NK-92 (cell line): Measurements from ENCODE around the gene RER1.

Experiments used
- DNase-seq: peaks from one replicate; lab custom pipeline; 2025; ENCODE audit not compliant: unreplicated experiment; lab: John Stamatoyannopoulos, UW

The RER1 gene

DNA sequence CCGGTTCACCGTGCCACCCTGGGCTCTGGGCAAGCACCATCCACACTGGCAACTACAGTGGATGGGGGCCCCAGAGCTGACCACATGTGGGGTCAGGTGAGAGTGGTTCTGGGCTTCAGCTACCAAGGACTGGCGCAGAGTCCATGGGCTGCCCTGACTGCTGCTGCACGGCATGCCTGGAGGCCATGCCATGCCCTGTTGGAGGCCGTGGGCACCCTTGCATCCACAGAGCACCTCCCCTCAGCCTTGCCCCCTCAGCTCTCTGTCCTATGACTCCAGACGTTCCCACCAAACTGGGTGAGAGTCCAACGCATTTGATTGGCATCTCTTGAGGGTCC is 15.7 kb upstream of the RER1 start:
- no peak for DNase-seq

DNA sequence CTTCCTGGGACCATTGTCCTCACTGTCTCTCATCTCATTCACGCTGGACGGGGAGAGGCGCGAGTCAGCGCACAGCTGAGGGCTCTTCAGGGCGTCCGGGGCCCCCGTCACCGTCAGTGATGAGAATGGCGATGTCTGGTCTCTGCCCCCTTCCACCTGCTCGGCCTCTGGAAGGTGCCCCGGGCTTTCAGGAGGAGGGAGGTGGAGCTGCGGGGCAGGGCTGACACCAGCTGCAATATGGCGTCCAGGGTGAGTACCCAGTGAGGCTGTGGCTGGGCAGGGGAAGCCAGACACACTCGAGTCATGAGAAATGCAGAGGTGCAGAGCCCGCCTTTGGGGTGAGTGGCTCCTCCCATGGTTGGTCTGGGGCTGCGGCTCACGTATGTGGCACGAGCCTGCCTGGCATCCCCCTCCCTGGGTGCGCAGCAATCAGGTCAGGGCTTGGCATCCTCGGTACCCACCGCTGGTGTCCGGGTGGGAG is 15.3 kb upstream of the RER1 start:
- DNase-seq = no peak

DNA sequence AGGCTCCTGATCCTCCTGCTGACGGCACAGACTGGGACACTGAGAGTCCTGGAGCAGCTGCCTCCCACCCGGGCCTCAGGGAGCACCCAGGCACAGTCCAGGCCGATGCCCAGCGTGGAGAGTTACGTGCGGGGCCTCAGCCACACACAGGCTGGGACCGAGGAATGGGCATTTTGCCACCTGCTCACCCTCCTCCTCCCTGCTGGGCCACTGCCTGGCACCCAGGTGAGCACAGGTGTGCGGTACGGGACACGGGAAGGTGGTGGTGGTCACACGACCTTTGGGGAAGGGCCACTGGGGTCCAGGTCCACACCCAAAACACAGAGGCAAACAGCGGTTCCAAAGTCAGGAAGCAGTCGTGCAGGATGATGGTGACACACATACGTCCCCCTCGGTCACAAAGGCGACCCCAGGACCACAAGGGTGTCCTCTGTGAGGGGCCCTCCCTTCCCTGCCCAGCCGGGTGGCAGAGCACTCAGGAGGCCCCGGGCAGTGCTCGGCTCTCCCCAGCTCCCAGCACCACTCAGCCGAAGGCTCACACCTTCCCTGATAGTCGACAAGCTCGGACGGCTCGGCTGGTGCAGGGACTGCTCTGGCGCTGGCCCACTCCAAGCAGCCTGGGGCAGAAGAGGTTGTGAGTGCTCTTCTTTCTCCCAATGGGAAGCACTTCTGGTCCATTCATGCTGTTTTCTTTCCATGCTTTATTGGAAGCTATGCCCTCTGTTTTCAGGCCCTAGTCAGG is 14.5 kb upstream of the RER1 start:
- no peak for DNase-seq

DNA sequence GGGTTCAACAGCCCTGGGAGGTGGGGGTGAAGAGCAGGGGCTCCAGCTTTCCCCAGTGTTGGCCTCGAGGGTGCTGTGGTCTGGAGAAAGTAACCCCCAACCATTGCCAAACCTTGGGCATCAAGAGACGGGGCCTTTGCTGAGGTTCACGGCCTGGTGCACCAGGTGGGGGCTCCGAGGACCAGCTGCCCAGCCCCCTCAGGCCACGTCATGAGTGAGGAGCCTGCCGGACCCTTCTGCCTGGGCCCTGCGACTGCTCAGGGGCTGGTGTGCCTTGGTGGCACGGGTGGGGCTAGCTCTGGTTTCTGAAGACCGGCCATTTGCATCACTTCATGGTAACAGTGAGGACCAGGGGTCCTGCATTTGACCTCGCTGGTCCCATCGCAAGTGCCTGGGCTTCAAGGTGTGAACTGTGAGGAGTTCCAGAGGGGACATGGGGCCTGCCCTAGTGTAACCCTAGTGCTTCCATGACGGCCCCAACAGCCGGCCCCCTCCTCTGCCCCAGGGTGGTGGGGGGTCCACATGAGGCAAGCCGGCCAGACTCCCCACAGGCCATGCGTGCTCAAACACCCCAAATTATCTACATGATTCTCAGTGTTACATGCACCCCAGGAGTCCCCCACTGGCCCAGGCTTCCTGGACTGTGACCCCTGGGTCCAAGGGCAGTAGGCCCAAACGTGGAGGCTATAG is 13.7 kb upstream of the RER1 start:
- no peak for DNase-seq

DNA sequence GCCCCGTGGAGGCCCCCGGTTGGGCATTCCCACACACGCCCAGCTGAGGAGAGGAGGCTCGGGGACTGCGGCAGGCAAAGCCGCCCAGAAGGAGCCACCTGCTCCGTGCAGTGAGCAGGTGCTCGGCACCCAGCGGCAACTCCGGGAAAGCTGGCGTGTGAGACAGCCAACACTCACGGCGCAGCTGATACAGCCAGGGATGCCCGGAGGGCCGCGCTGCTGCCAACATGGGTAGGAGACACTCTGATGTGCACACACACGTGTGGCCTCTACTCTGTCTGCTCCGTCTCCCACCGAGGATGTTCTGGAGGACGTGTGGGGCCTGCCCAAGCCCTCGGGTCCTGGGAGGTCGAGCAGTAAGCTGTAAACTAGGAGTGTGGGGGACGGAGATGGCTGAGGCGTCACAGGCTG is 13.2 kb upstream of the RER1 start:
- no peak for DNase-seq

DNA sequence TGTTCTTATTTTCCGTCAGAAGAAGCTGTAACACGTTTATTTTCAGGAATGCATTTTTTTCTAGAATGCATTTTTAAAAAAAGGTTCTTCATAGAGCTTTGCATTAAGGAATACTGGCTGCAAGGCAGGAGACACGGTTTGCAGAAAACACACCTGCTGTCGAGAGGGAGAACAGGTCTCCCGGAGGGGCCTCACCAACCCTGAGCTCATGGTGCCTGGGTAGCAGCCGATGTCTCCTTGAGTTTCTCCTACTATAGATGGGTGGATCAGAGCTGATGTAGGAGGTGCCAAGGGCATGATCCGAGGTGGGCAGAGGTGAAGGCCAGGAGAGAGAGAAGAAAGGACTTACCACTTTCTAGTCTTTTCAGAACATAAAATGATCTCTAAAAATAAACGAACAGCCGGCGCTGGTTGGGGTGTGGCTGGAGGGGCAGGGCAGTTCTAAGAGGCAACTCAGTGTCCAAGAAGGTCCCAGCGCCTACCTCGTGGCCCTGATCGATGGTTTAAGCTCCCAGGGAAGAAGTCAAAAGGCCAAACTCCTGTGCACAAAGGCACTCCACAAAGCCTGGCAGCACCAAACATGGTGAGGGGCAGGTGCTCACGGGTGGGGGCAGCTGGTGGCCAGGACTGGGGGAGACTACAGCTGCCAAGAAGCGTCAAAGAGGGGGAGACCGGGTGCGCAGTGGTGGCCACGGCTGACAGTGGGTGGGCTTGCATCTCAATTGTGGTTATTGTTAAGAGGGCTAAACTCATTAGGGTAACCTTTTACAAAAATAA is 12.5 kb upstream of the RER1 start:
- no peak for DNase-seq

DNA sequence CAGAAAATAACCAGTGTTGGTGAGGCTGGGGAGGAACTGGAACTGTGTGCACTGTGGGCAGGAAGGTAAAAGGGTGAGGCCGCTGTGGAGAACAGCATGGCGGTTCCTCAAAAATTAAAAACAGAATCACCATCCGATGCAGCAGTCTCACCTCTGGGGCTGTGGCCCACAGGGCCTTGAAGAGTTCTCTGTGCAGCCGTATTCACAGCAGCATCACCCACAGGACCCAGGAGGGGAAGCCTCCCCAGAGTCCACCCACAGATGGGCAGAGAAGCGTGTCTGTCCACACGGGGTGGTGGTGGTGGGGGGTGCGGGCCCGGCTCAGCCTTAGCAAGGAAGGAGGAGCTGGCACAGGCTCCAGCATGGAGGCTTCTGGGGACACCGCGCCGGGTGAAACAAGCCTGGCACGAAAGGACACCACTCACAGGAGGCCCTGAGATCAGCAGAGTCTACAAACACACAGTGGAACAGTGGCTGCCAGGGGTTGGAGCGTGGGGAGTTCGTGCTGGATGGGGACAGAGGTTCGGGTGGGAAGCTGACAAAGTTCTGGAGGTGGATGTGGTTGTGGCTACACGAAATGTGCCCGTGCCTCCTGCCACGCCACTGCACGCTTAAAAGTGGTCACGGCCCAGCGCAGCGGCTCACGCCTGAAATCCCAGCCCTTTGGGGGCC is 11.8 kb upstream of the RER1 start:
- no peak for DNase-seq

DNA sequence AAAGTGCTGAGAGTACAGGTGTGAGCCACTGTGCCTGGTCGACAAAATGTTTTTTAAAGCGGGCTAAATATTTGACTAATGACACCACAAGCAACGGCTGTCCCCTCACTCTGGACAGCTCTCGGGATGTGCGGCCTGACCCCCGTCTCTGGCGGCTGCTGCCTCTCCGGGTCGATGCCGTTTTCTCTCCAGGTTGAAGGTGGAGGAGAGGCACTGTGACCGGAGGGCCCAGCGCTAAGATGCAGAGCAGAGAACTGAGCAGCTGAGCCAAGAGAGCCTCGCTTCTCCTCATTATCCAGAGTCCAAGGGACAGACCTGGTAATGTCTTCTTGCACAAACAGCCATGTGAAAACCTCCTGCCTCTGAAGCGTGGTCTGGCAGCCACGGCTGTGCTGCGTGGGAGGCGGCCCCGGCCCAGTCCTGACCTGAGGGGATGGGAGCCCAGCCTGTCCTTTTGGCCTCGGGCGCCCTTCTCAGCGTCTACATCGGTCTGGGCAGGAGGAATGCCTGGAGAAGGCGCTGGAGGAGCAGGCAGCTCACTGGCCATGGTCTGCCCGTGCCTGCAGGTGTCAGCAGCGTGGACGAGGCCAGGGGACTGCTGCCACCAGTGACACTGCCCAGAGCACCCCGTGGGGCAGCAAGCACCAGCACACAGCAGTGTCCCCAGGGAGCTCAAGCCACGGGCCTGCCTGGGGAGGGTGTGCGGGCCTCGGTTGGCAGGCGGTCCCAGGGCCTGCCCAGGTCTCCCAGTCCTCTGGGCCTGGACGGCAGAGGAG is 10.6 kb upstream of the RER1 start:
- no peak for DNase-seq

DNA sequence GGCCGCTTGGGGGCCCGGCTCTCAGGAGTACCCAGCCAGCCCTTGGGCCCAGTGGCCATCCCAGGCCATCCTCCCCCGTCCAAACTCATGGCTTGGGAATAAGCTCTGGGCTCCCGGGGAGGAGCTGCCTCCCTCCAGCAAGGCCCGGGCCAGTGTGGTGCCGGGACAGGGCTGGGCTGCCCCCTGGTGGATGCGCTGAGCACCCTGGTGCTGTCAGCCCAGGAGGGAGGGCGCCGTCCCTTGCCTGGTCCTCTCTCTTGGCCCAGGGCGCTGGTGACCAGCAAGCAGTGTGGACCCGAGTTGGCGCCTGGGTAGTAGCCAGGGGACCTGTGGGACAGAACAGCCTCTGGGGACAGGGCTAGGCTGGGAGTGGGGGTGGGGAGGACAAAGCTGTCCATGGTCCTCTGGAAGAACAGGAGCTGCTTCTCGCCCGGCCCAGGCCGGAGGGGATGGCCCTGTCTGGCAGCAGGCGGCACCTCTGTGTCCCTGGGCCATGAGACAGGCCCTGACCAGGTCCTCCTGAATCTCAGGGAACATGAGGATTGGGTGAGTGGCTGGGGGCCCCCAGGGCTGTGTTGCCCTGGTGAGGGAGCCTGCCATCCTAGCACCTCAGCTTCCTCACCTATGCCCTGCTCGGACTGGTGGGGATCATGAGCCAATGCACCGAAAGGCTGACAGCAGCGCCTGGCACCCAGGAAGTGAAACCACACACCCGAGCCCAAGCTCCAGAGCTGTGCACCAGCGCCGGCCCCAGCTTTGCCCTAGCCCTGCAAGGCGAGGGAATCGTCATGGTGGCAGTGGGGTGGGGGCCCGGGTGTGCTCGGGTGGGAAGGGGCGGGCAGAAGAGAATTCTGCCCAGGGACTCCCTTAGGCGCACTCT is 9.7 kb upstream of the RER1 start:
- DNase-seq = no peak

DNA sequence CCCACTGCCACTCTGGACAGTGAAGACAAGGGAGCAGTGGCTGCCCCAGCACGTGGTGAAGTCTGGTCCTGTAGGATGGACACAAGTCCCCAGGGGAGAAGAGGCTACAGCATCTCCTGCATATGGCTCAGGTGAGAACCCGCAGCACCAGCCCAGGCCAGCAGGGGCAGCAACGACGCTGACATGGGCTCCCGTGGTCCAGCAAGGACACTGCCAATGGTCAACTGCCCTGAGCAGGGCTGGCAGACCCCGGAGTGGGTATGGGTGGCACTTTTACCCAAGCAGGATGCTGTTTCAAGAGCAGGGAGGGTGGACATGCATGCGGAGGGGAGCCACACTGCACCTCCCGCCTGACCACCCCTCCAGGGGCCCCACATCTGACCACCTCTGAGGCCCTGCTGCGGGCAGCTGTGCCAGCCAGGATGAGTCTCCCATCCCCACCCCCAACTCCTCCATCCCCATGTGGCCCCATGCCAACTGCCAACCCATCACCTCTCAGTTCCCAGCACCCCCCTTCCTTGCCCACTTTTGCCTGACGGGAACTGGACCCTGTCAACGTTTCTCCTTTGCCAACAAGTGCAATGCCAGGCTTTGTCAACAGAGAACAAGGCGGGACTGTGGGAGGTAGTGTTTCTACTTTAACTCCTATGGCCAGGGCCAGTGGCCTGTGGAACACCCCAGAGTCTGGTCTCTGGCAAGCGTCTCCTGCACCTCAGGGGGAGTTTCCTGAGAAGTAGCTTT is 8.8 kb upstream of the RER1 start:
- no peak for DNase-seq

DNA sequence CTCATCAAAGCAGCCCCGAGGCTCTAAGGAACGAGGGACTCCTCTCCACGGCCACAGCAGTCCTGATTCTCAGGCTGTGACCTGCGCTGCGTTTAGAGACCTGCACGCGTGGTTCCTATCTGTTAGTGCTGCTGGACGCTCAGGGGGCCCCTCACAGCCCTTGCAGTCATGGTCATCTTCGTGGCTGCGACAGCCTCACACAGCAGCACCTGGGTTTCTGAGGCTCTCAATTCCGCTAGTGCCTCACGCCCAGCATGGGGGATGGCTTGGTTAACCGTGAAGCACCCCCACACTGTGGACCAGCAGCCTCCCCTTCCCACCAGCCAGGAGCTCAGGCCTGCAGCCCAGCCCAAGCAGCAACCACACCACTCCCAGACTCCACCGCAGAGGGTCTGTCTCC is 8.1 kb upstream of the RER1 start:
- DNase-seq = no peak

DNA sequence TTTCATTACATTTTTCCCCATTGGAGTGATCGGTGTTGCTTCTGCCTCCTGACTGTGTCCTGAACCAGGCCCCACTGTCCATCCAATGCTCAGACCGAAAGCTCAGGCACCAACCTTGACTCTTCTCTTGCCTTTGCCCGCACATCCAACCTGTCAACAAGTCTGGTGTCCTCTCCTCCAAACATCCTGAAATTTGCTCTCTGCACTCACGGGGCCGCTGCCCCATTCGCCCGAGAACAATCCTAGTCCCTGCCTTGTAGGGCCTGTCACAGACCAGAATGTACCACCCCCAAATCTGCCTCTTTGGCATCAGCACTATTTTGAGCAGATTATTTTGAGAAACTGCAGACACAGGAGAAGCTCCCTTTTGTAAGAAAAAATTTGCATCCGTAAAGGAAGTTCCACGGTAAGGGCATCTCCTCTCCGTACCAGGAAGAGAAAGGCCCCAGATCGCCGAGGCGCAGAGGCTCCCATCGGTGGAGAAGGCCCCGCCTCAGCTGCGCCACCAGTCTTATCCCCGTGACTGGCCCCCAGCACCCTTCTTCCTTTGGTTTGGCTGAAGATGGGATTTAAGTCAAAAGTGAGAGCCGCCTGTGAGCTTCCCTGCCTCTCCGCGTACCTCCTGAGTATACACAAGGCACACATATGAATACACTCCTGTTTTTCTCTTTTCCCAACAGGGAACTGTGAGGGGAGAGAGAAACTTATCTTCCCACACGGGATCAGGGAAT is 7.3 kb upstream of the RER1 start:
- DNase-seq = no peak

DNA sequence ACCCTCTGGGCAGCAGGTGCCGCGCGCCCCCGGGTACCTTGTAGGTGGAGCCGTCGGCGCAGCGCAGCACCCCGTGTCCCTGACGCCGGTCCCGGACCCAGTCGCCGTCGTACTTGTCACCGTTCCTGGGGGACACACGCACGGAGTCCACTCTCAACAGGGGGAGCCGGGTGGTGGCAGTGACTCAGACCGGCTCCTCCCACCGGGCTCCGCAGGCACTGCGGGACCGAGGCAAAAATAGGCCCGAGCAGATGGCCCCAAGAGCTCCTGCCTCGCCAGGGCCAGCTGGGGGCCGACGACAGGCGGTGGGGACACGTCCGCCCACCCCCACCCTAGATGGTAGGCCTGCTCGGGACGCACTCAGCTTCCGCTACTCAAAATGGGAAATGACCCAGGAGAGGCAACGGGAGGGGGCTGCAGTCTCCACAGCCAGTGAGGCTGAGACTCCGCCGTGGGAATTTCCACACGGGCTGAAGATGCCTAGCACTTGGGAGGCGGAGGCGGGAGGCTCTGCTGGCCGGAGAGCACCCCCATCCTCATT is 6.6 kb upstream of the RER1 start:
- DNase-seq = no peak

DNA sequence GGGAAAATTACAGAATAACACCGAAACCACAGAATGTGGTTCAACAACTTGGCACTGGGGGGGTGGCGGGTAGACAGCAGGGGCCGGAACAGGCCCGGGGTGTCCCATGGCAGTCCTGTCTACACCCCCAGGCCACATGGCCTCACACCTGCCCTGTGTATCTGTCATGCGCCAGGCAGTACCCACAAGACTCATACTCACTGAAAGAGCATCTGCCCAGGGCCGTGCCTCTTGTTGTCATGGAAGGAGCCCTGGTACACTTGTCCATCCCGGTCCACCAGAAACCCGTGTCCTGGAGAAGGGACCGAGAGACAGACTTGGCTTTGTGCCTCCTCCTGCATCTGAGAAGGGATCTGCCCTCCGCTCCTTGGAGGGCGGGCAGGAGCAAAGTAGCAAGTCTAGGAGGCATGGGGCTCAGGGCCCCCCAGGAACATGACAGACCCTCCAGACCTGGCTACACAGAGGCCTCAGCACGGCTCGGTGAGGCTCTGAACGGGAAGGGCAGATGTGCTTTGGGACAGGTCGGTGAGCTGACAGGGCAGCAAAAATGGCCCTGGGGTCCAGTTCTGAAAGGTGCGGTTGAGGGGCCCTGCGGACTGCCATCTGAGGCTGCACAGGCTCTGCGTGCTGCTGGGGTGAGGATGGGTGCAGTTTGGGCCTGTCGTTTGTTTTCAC is 5.9 kb upstream of the RER1 start:
- no peak for DNase-seq

DNA sequence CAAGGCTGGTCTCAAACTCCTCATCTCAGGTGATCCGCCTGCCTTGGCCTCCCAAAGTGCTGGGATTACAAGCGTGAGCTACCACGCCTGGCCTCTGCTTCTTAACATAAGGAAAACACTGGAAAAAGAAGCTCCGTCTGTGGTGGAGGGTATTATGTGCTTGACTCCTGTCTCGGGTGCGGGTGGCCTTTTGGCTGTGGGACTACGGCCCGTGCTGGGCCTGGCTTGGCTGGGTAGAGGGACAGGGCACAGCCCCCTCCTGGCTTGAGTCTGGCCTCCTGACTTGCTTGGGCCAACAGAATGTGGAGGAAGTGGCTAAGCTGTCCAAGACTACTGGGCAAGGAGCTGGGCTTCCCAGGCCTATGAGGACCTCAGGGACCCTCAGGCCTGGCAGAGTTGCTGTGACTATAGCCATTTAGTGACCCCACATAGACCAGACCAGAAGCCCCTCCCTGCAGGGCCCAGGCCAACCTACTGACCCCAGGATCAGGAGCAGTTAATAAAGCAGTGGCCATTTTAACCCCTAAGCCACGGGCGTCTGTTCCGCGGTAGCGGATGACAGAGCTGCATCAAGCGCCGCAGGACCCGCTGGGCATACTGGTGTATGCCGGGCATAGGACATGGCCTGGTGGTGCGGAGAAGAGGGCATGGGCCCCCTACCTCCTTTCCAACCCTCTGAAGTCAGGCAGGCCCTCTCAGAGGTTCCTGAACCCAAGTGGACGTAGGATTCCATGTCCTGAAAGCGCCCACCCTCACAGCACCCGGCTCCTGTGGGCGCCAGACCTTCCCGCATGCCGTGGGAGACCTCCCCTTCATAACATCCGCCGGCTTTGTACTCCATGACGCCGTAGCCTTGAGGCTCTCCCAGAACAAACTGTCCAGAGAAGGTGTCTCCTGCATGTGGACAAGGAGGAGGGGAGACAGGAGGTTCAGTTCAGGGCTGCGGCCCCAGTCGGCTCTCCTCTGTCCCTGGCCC is 4.7 kb upstream of the RER1 start:
- no peak for DNase-seq
